Lower lobe of right lung (tissue), 2 donors: ENCODE data around the gene NLRP6. TPM values are rescaled to one million over a fixed set of nuclear protein-coding genes. Genes with fewer than 3 reads are reported as not detected.
A peak's percentile ranks its signal among the peaks of the same experiment; 100 is the strongest.

Experiments
- ATAC-seq, 2 donors: fragments of 200-7000 bp; cut with Tn5 transposase; one replicate each; pipeline ENCODE4 v1.9.1; 2020 to 2022; ENCODE audit warnings: mild to moderate bottlenecking in 2 of 2, moderate library complexity in 2 of 2
- DNase-seq: peaks from one replicate; pipeline ENCODE4 v3.0.0-alpha.2; 2020
- H3K27ac ChIP-seq: fragments of 200-600 bp; one replicate; pipeline ENCODE4 v1.8.0; 2022
- H3K27me3 ChIP-seq: fragments of 200-600 bp; one replicate; pipeline ENCODE4 v1.8.0; 2022; ENCODE audit warnings: low read depth
- H3K36me3 ChIP-seq: fragments of 200-600 bp; one replicate; pipeline ENCODE4 v1.8.0; 2022; ENCODE audit warnings: mild to moderate bottlenecking
- H3K4me1 ChIP-seq: fragments of 200-600 bp; one replicate; pipeline ENCODE4 v1.8.0; 2022
- H3K4me3 ChIP-seq: fragments of 200-600 bp; one replicate; pipeline ENCODE4 v1.8.0; 2022; ENCODE audit warnings: mild to moderate bottlenecking
- H3K9me3 ChIP-seq: fragments of 200-600 bp; one replicate; pipeline ENCODE4 v1.8.0; 2022
- CTCF ChIP-seq: fragments of 200-600 bp; IDR thresholded peaks from one replicate; pipeline ENCODE4 v1.8.0; 2022; ENCODE audit warnings: antibody characterized with exemption, mild to moderate bottlenecking
- intact Hi-C: fragments of 100-400 bp; cut with DNase I; formaldehyde crosslinking; loops from one replicate; pipeline ENCODE4 v1.11.0; 2022
- total RNA-seq: library from RNA; stranded (reverse); fragmentation: NEBNext Ultra II Directional; extraction: Animal tissue kit (Norgen Biotek cat#: 25700); gene quantifications from one replicate; pipeline ENCODE4 v1.2.1, GENCODE V29; 2021
- donor health status: DM: no; HTN: yes; CAD: no; lungs with severe emphysema.

The NLRP6 gene
- total RNA-seq, 1 donor from 2014 or later: 1.3 TPM

GRCh38 chr11:244376-244775 lies 33.8 kb upstream of the NLRP6 start:
- intact Hi-C loops: no loop called here
- H3K27ac ChIP-seq: no peak overlapping the region
- H3K9me3 ChIP-seq: no peaks in the 10 kb centered on the region
- no peak for ATAC-seq
- no peak overlapping the region for H3K4me3 ChIP-seq
- no peak for DNase-seq
- H3K27me3 ChIP-seq: no peaks in the 10 kb centered on the region
- TF ChIP-seq CTCF: no peak
- peaks cover 97% of the 10 kb centered on the region for H3K36me3 ChIP-seq
- no peaks in the 10 kb centered on the region for H3K4me1 ChIP-seq

GRCh38 chr11:249062-249461 lies 29.1 kb upstream of the NLRP6 start:
- no peak for TF ChIP-seq CTCF
- Histone ChIP-seq H3K9me3 (no peaks in the 10 kb centered on the region), H3K4me3 (no peak overlapping the region), H3K27ac (no peak overlapping the region), H3K4me1 (no peaks in the 10 kb centered on the region), H3K27me3 (no peaks in the 10 kb centered on the region), H3K36me3 (peaks cover 93% of the 10 kb centered on the region)
- ATAC-seq: no peak
- no peak for DNase-seq
- intact Hi-C loops: no loop called here

- Histone ChIP-seq H3K9me3 (no peaks in the 10 kb centered on the region), H3K27ac (no peak overlapping the region), H3K4me3 (no peak overlapping the region), H3K4me1 (no peaks in the 10 kb centered on the region), H3K36me3 (peaks cover 80% of the 10 kb centered on the region), H3K27me3 (no peaks in the 10 kb centered on the region)
- ATAC-seq: no peak
- no peak for TF ChIP-seq CTCF
- DNase-seq: no peak
- intact Hi-C loops: no loop called here
Observed at GRCh38 chr11:250274-250673, 27.9 kb upstream of the NLRP6 start.

- peak; percentile 69 for TF ChIP-seq CTCF
- DNase-seq: peak; percentile 77
- intact Hi-C loops: no loop called here
- Histone ChIP-seq H3K9me3 (no peaks in the 10 kb centered on the region), H3K27me3 (no peaks in the 10 kb centered on the region), H3K4me3 (no peak overlapping the region), H3K36me3 (peaks cover 77% of the 10 kb centered on the region), H3K4me1 (no peaks in the 10 kb centered on the region), H3K27ac (no peak overlapping the region)
- peak; percentile 83 for ATAC-seq
Observed at GRCh38 chr11:250740-251299, 27.4 kb upstream of the NLRP6 start.

GRCh38 chr11:251550-251949 lies 26.7 kb upstream of the NLRP6 start:
- intact Hi-C loops: no loop called here
- no peak for TF ChIP-seq CTCF

More at GRCh38 chr11:251550-251949, 26.7 kb upstream of the NLRP6 start:
- DNase-seq (no peak), ATAC-seq (no peak)
- H3K4me1 ChIP-seq: no peaks in the 10 kb centered on the region
- peaks cover 69% of the 10 kb centered on the region for H3K36me3 ChIP-seq
- no peak overlapping the region for H3K27ac ChIP-seq
- H3K9me3 ChIP-seq: no peaks in the 10 kb centered on the region
- no peaks in the 10 kb centered on the region for H3K27me3 ChIP-seq
- H3K4me3 ChIP-seq: no peak overlapping the region
